ENCODE results near the gene FAM168A. TPM values are rescaled to one million over a fixed set of nuclear protein-coding genes. Genes with fewer than 3 reads are reported as not detected.
"Not testable (repeated sequence)": the region's sequence is repeated elsewhere in the genome, so short reads cannot be mapped to it uniquely, and the experiment has no call there.

FAM168A gene
- total RNA-seq, 2 experiments from 2014 or later: 10.1 to 23.7 TPM

GRCh38 chr11:73577496-73577917, 20.4 kb downstream of the FAM168A start:
- Histone ChIP-seq H2AFZ (ENCODE audit: low read length) (no peak overlapping the region), H3K9me2 (ENCODE audit: insufficient read depth, low read length) (no peaks in the 10 kb centered on the region), H3K4me2 (ENCODE audit: low read length) (no peak overlapping the region), H3K36me3 (ENCODE audit: insufficient read depth, low read length) (peaks cover 22% of the 10 kb centered on the region), H3K9me3 (ENCODE audit: low read length) (peaks cover 7% of the 10 kb centered on the region; the same call in 1 of the 2 replicates), H3K4me3 (ENCODE audit: low read depth, low read length, poor library complexity, severe bottlenecking) (no peak overlapping the region), H4K20me1 (ENCODE audit: insufficient read depth, low read length) (no peaks in the 10 kb centered on the region), H3K79me2 (ENCODE audit: insufficient read depth, low read depth, low read length) (no peaks in the 10 kb centered on the region), H3K4me1 (ENCODE audit: insufficient read depth, low read length, poor library complexity, severe bottlenecking) (no peaks in the 10 kb centered on the region), H3K27ac (ENCODE audit: low read depth, low read length, poor library complexity, severe bottlenecking) (no peak overlapping the region)
- ChIA-PET POLR2A (interaction anchor here (0.6 kb wide), 1 partner anchor 144 kb away, joined by 5 read pairs; no protein-coding TSS in a partner anchor), CTCF (ENCODE audit: unreplicated experiment) (no interaction called here)
- DNase-seq (ENCODE audit: low spot score): no peak
- TF ChIP-seq EZH2phosphoT487 (IDR thresholded peaks at IDR 0.05; ENCODE audit: borderline replicate concordance, low read depth, low read length) (no peak), CTCF (conservative IDR thresholded peaks at IDR 0.05; ENCODE audit: low read length) (no peak)
- intact Hi-C loops (cut with micrococcal nuclease; ENCODE audit: unreplicated experiment): no loop called here
- no TSS peak for BruUV-seq (replicated peaks)

GRCh38 chr11:73576185-73576614, 21.7 kb downstream of the FAM168A start:
- ChIA-PET CTCF (ENCODE audit: unreplicated experiment) (no interaction called here), POLR2A (no interaction called here)
- Histone ChIP-seq H3K36me3 (ENCODE audit: insufficient read depth, low read length) (peaks cover 22% of the 10 kb centered on the region), H3K9me2 (ENCODE audit: insufficient read depth, low read length) (no peaks in the 10 kb centered on the region), H4K20me1 (ENCODE audit: insufficient read depth, low read length) (no peaks in the 10 kb centered on the region), H3K4me1 (ENCODE audit: insufficient read depth, low read length, poor library complexity, severe bottlenecking) (no peaks in the 10 kb centered on the region), H3K27ac (ENCODE audit: low read depth, low read length, poor library complexity, severe bottlenecking) (no peak overlapping the region), H3K79me2 (ENCODE audit: insufficient read depth, low read depth, low read length) (no peaks in the 10 kb centered on the region), H3K4me3 (ENCODE audit: low read depth, low read length, poor library complexity, severe bottlenecking) (no peak overlapping the region), H3K9me3 (ENCODE audit: low read length) (peaks cover 7% of the 10 kb centered on the region; the same call in 1 of the 2 replicates), H2AFZ (ENCODE audit: low read length) (no peak overlapping the region), H3K4me2 (ENCODE audit: low read length) (no peak overlapping the region)
- no peak for DNase-seq (ENCODE audit: low spot score)
- TF ChIP-seq CTCF (conservative IDR thresholded peaks at IDR 0.05; ENCODE audit: low read length) (no peak), EZH2phosphoT487 (IDR thresholded peaks at IDR 0.05; ENCODE audit: borderline replicate concordance, low read depth, low read length) (no peak)
- no TSS peak for BruUV-seq (replicated peaks)
- intact Hi-C loops (cut with micrococcal nuclease; ENCODE audit: unreplicated experiment): no loop called here

GRCh38 chr11:73571982-73572381, 25.9 kb downstream of the FAM168A start:
- intact Hi-C loops (cut with micrococcal nuclease; ENCODE audit: unreplicated experiment); H2AFZ ChIP-seq (ENCODE audit: low read length); DNase-seq (ENCODE audit: low spot score); POLR2A ChIA-PET; H3K4me3 ChIP-seq (ENCODE audit: low read depth, low read length, poor library complexity, severe bottlenecking); H3K9me3 ChIP-seq (ENCODE audit: low read length); H4K20me1 ChIP-seq (ENCODE audit: insufficient read depth, low read length); H3K27ac ChIP-seq (ENCODE audit: low read depth, low read length, poor library complexity, severe bottlenecking); CTCF ChIA-PET (ENCODE audit: unreplicated experiment); H3K4me2 ChIP-seq (ENCODE audit: low read length); BruUV-seq (replicated peaks); H3K4me1 ChIP-seq (ENCODE audit: insufficient read depth, low read length, poor library complexity, severe bottlenecking); H3K36me3 ChIP-seq (ENCODE audit: insufficient read depth, low read length); H3K79me2 ChIP-seq (ENCODE audit: insufficient read depth, low read depth, low read length); H3K9me2 ChIP-seq (ENCODE audit: insufficient read depth, low read length): not testable (repeated sequence)
